ENCODE data around the gene PDE7B.

DNA sequence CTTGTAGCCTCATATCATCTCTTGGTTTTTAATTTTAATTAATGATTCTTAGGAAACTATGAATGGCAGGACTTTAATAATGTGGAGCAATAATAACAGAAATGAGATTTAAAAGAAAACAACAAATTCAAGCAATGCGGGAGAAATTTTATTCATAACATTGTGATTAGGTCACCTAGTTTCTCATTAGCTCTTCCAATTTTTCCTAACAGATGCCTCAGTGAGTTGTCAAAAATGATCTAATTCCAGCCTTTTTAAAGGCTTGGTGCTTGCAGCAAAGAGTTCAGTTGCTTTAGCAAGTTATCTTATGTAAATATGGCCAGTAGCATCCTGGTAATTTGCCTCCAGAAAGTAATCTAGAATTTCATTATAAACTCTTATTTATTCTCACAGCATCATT lies 20.4 kb downstream of the PDE7B start:
- TF ChIP-seq, protein P1, sequence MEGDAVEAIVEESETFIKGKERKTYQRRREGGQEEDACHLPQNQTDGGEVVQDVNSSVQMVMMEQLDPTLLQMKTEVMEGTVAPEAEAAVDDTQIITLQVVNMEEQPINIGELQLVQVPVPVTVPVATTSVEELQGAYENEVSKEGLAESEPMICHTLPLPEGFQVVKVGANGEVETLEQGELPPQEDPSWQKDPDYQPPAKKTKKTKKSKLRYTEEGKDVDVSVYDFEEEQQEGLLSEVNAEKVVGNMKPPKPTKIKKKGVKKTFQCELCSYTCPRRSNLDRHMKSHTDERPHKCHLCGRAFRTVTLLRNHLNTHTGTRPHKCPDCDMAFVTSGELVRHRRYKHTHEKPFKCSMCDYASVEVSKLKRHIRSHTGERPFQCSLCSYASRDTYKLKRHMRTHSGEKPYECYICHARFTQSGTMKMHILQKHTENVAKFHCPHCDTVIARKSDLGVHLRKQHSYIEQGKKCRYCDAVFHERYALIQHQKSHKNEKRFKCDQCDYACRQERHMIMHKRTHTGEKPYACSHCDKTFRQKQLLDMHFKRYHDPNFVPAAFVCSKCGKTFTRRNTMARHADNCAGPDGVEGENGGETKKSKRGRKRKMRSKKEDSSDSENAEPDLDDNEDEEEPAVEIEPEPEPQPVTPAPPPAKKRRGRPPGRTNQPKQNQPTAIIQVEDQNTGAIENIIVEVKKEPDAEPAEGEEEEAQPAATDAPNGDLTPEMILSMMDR (IDR thresholded peaks at IDR 0.05) = no peak
- no peak for TF ChIP-seq ZFX (IDR thresholded peaks at IDR 0.05; ENCODE audit: borderline replicate concordance)

All from 22Rv1 (cell line).